ENCODE measurements around the gene FRYL. TPM values are rescaled to one million over a fixed set of nuclear protein-coding genes. Genes with fewer than 3 reads are reported as not detected.
A peak's percentile ranks its signal among the peaks of the same experiment; 100 is the strongest.
"Not testable (repeated sequence)": the region's sequence is repeated elsewhere in the genome, so short reads cannot be mapped to it uniquely, and the experiment has no call there.

The FRYL gene
- total RNA-seq, 2 donors from 2014 or later = 71.7 TPM

GRCh38 chr4:48752726-48753125, 27.4 kb downstream of the FRYL start:
- no peak overlapping the region for H3K27ac Mint-ChIP-seq
- peak overlapping the region in 1 of 2 donors; percentile 10 for H3K4me3 Mint-ChIP-seq
- peaks cover 65% of the 10 kb centered on the region for H3K4me1 Mint-ChIP-seq (ENCODE audit: low read depth)
- peaks cover 2 to 11% of the 10 kb centered on the region in 2 donors for H3K36me3 Mint-ChIP-seq (ENCODE audit: insufficient read depth in 2 of 2)
- no peaks in the 10 kb centered on the region for H3K9me3 Mint-ChIP-seq
- no peaks in the 10 kb centered on the region for H3K27me3 Mint-ChIP-seq (ENCODE audit: low read depth)
- ATAC-seq (replicated peaks in 1 of 2) = no peak
- no peak for DNase-seq

DNA sequence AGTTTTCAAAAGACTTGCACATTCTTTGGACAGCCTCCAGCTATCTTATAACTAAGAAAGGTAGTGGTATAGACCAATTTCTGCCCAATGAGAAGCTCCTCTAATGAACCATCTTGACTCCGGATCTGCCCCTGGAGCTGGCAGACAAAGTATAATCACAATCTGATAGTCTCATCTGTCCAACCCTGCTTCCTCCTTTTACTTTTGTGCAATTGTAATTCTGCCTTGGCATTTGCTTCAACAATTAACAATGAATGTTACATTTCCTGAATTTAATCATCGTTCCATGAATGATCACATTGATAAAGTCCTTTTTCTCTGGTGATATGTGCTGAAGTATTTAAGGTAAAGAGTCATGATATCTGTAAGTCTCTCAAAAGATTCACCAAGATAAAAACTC, 27.8 kb downstream of the FRYL start:
- Mint-ChIP-seq H3K27me3 (ENCODE audit: low read depth) (no peaks in the 10 kb centered on the region), H3K27ac (peak overlapping the region; percentile 48), H3K4me1 (ENCODE audit: low read depth) (peaks cover 63% of the 10 kb centered on the region), H3K36me3 (ENCODE audit: insufficient read depth in 2 of 2) (peaks cover 2 to 11% of the 10 kb centered on the region in 2 donors), H3K9me3 (no peaks in the 10 kb centered on the region), H3K4me3 (peak overlapping the region in 1 of 2 donors; percentile 10)
- DNase-seq (no peak), ATAC-seq (replicated peaks in 1 of 2) (no peak)

DNA sequence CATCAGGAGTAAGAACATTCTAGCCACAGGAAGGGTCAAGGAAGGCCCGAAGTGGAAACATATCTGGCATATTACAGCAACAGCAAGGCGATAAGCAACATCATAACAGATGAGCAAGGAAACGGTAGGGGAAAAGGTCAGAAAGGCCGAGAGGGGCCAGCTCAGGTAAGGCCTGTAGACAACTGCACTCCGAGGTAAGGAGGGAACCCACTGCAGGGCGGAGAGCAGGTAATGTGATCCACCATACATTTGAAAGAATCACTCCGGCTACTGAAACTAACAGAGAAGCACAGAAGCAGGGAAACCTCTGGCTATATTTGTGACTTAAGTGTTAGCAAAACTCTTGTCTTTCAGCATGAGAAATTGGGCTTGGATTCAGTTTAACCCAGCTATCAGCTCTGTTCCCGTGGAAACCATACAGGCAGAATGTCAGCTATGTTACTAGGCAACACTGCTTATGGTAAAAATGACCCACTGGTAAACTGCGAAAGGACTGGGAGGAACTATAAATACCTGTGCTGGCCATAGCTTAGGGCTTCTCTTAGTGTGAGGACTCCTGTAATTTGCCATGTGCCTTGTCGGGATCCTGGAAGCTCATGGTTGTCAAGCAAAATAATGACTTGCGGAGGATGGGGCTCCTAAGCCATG, 31.0 kb downstream of the FRYL start:
- Mint-ChIP-seq H3K36me3 (ENCODE audit: insufficient read depth in 2 of 2) (peaks cover 0 to 4% of the 10 kb centered on the region in 2 donors), H3K4me3 (no peak overlapping the region), H3K9me3 (no peaks in the 10 kb centered on the region), H3K27me3 (ENCODE audit: low read depth) (no peaks in the 10 kb centered on the region), H3K27ac (no peak overlapping the region), H3K4me1 (ENCODE audit: low read depth) (peaks cover 72% of the 10 kb centered on the region)
- ATAC-seq (replicated peaks in 1 of 2) = no peak
- DNase-seq = no peak

GRCh38 chr4:48746608-48747362, 33.3 kb downstream of the FRYL start:
- Mint-ChIP-seq H3K27me3 (ENCODE audit: low read depth) (no peaks in the 10 kb centered on the region), H3K36me3 (ENCODE audit: insufficient read depth in 2 of 2) (peaks cover 0 to 4% of the 10 kb centered on the region in 2 donors), H3K27ac (peak overlapping the region; percentile 55), H3K4me1 (ENCODE audit: low read depth) (peaks cover 66% of the 10 kb centered on the region), H3K4me3 (peak overlapping the region; percentile 3 to 23), H3K9me3 (no peaks in the 10 kb centered on the region)
- DNase-seq (peak in 1 of 2 donors; percentile 4), ATAC-seq (replicated peaks in 1 of 2) (peak; percentile 65 to 72)

DNA sequence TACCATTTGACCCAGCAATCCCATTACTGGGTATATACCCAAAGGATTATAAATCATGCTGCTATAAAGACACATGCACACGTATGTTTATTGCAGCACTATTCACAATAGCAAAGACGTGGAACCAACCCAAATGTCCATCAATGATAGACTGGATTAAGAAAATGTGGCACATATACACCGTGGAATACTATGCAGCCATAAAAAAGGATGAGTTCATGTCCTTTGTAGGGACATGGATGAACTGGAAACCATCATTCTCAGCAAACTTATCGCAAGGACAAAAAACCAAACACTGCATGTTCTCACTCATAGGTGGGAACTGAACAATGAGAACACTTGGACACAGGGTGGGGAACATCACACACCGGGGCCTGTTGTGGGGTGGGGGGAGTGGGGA, 34.9 kb downstream of the FRYL start:
- not testable (repeated sequence) for DNase-seq; H3K36me3 Mint-ChIP-seq (ENCODE audit: insufficient read depth in 2 of 2); H3K9me3 Mint-ChIP-seq; ATAC-seq (replicated peaks in 1 of 2); H3K4me3 Mint-ChIP-seq; H3K27me3 Mint-ChIP-seq (ENCODE audit: low read depth); H3K27ac Mint-ChIP-seq
- peaks cover 62% of the 10 kb centered on the region for H3K4me1 Mint-ChIP-seq (ENCODE audit: low read depth)

GRCh38 chr4:48742412-48742811, 37.7 kb downstream of the FRYL start:
- Mint-ChIP-seq H3K27me3 (ENCODE audit: low read depth) (no peaks in the 10 kb centered on the region), H3K9me3 (no peaks in the 10 kb centered on the region), H3K27ac (no peak overlapping the region), H3K36me3 (ENCODE audit: insufficient read depth in 2 of 2) (peaks cover 0 to 6% of the 10 kb centered on the region in 2 donors), H3K4me1 (ENCODE audit: low read depth) (peaks cover 76% of the 10 kb centered on the region), H3K4me3 (peak overlapping the region in 1 of 2 donors; percentile 1)
- DNase-seq (no peak), ATAC-seq (replicated peaks in 1 of 2) (no peak)

DNA sequence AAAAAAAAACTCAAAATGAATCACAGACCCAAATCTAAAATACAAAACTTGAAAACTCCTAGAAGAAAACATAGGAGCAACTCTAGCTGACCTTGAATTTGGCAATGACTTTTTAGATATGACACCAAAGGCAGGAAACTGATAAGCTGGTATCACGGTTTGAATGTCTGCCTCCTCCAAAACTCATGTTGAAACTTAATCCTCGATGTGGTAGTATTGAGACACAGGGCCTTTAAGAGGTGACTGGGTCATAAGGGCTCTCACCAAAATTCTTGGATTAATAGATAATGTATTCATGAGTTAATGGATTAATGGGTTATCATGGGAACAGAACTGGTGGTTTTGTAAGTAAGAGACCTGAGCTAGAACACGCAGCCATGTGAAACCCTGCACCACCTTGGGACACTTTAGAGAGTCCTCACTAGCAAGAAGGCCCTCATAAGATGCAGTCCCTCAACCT, 40.5 kb downstream of the FRYL start:
- peak; percentile 86 for ATAC-seq (replicated peaks in 1 of 2)
- Mint-ChIP-seq H3K36me3 (ENCODE audit: insufficient read depth in 2 of 2) (peaks cover 0 to 5% of the 10 kb centered on the region in 2 donors), H3K9me3 (no peaks in the 10 kb centered on the region)

GRCh38 chr4:48738856-48739255, 41.2 kb downstream of the FRYL start:
- H3K27ac Mint-ChIP-seq = peak overlapping the region; percentile 2
- ATAC-seq (replicated peaks in 1 of 2) (peak in 1 of 2 donors; percentile 3), DNase-seq (no peak)
- peak overlapping the region; percentile 29 to 42 for H3K4me3 Mint-ChIP-seq
- H3K4me1 Mint-ChIP-seq (ENCODE audit: low read depth) = peaks cover 69% of the 10 kb centered on the region
- no peaks in the 10 kb centered on the region for H3K9me3 Mint-ChIP-seq
- H3K27me3 Mint-ChIP-seq (ENCODE audit: low read depth) = no peaks in the 10 kb centered on the region
- peaks cover 0 to 5% of the 10 kb centered on the region in 2 donors for H3K36me3 Mint-ChIP-seq (ENCODE audit: insufficient read depth in 2 of 2)

More for the DNA sequence above, 40.5 kb downstream of the FRYL start:
- Mint-ChIP-seq H3K27me3 (ENCODE audit: low read depth) (no peaks in the 10 kb centered on the region), H3K4me3 (peak overlapping the region; percentile 15 to 71), H3K27ac (peak overlapping the region; percentile 39), H3K4me1 (ENCODE audit: low read depth) (peaks cover 70% of the 10 kb centered on the region)
- DNase-seq = peak in 1 of 2 donors; percentile 13

DNA sequence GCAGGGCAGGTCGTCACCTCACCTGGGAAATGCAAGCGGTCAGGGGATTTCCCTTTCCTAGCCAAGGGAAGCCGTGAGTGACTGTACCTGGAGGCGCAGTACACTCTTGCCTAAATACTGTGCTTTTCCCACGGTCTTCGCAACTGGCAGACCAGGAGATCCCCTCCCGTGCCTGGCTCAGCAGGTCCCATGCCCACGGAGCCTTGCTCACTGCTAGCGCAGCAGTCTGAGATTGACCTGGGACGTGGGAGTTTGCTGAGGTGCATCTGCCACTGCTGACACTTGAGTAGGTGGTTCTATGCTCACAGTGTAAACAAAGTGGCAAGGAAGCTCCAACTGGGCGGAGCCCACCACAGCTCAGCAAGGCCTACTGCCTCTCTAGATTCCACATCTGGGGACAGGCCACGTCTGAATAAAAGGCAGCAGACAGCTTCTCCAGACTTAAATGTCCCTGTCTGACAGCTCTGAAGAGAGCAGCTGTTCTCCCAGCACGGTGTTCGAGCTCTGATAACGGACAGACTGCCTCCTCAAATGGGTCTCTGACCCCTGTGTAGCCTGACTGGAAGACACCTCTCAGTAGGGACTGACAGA, 51.1 kb downstream of the FRYL start:
- H3K9me3 Mint-ChIP-seq; H3K27ac Mint-ChIP-seq; H3K27me3 Mint-ChIP-seq (ENCODE audit: low read depth); H3K36me3 Mint-ChIP-seq (ENCODE audit: insufficient read depth in 2 of 2): not testable (repeated sequence)
- Mint-ChIP-seq H3K4me1 (ENCODE audit: low read depth) (peaks cover 88% of the 10 kb centered on the region), H3K4me3 (peak overlapping the region; percentile 70 to 72)
- ATAC-seq (replicated peaks in 1 of 2) (peak; percentile 91 to 93), DNase-seq (peak; percentile 43 to 53)

DNA sequence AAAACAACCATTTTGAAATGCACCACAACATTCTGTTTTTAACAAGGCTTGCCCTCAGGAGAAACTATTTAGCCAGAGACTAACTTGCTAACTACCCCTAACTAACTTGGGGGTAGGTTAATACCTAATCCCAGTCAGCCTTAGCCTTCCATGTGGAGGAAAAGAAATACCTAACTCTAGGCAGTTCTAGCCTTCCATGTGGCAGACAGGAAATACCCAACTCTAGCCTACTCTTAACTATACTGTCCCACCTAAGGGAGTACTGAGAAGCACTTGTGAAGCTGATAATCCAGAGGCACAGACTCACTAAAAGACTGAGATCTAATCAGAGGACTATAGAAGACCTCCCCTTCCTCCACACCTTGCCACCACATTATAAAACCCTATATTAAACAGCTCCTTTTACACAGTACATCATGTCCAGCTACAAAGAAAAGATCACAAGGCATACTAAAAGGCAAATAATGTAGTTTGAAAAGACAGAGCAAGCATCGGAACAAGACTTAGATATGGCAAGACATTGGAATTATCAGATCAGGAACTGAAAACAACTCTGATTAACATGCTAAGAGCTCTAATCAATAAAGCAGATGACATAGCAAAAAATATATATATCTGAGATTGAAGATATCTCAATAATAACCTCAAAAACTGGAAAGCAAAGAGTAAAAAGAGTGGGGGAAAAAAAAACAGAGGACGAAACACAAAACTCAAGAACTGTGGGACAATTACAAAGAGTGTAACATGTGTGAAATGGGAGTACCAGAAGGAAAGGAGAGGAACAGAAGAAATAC, 52.2 kb downstream of the FRYL start:
- Mint-ChIP-seq H3K9me3 (peaks cover 0 to 3% of the 10 kb centered on the region in 2 donors), H3K27me3 (ENCODE audit: low read depth) (no peaks in the 10 kb centered on the region), H3K27ac (peak overlapping the region; percentile 1), H3K36me3 (ENCODE audit: insufficient read depth in 2 of 2) (peaks cover 1 to 10% of the 10 kb centered on the region in 2 donors), H3K4me1 (ENCODE audit: low read depth) (peaks cover 92% of the 10 kb centered on the region), H3K4me3 (peak overlapping the region; percentile 46 to 70)
- no peak for DNase-seq
- no peak for ATAC-seq (replicated peaks in 1 of 2)

- DNase-seq = no peak
- peak overlapping the region; percentile 68 for H3K27ac Mint-ChIP-seq
- H3K4me3 Mint-ChIP-seq = no peak overlapping the region
- H3K27me3 Mint-ChIP-seq (ENCODE audit: low read depth) = no peaks in the 10 kb centered on the region
- H3K9me3 Mint-ChIP-seq = peaks cover 0 to 1% of the 10 kb centered on the region in 2 donors
- peaks cover 4% of the 10 kb centered on the region in 2 donors for H3K36me3 Mint-ChIP-seq (ENCODE audit: insufficient read depth in 2 of 2)
- peaks cover 91% of the 10 kb centered on the region for H3K4me1 Mint-ChIP-seq (ENCODE audit: low read depth)
- ATAC-seq (replicated peaks in 1 of 2) = no peak
Measured at GRCh38 chr4:48725414-48725813, 54.7 kb downstream of the FRYL start.

GRCh38 chr4:48722509-48723446, 57.3 kb downstream of the FRYL start:
- Mint-ChIP-seq H3K27ac (no peak overlapping the region), H3K4me3 (no peak overlapping the region), H3K27me3 (ENCODE audit: low read depth) (no peaks in the 10 kb centered on the region), H3K4me1 (ENCODE audit: low read depth) (peaks cover 66% of the 10 kb centered on the region), H3K36me3 (ENCODE audit: insufficient read depth in 2 of 2) (peaks cover 3 to 5% of the 10 kb centered on the region in 2 donors), H3K9me3 (peaks cover 0 to 2% of the 10 kb centered on the region in 2 donors)
- no peak for ATAC-seq (replicated peaks in 1 of 2)
- no peak for DNase-seq
